Embryonic facial prominence (tissue), 1 donor: ENCODE measurements around the gene TTC28.
"Not testable (repeated sequence)": the region's sequence is repeated elsewhere in the genome, so short reads cannot be mapped to it uniquely, and the experiment has no call there.

Experiments used
- DNase-seq: peaks from one replicate; pipeline ENCODE4 v3.0.0-alpha.2; 2016; ENCODE audit errors: extremely low spot score

The TTC28 gene

GRCh38 chr22:28679611-28680287 is at the start of gene TTC28:
TTC28 (minus strand) TSS chr22:28679840; CDS start chr22:28679723, 117 bp downstream.
- DNase-seq, result peak; percentile 31

GRCh38 chr22:28728621-28729313 is 49.1 kb upstream of the TTC28 start:
- DNase-seq, result no peak

GRCh38 chr22:28728002-28728401 is 48.4 kb upstream of the TTC28 start:
- DNase-seq, result no peak

GRCh38 chr22:28718044-28718443 is 38.4 kb upstream of the TTC28 start:
- no peak for DNase-seq

- no peak for DNase-seq
Observed at GRCh38 chr22:28716686-28717085, 37.0 kb upstream of the TTC28 start.

GRCh38 chr22:28715611-28716010 is 36.0 kb upstream of the TTC28 start:
- no peak for DNase-seq

GRCh38 chr22:28714043-28714628 is 34.5 kb upstream of the TTC28 start:
- DNase-seq, result no peak

GRCh38 chr22:28711820-28712777 is 32.5 kb upstream of the TTC28 start:
- DNase-seq, result no peak

- DNase-seq, result no peak
Observed at GRCh38 chr22:28711341-28711740, 31.7 kb upstream of the TTC28 start.

GRCh38 chr22:28710576-28711191 is 31.0 kb upstream of the TTC28 start:
- peak; percentile 31 for DNase-seq

GRCh38 chr22:28710107-28710506 is 30.5 kb upstream of the TTC28 start:
- no peak for DNase-seq

- no peak for DNase-seq
Observed at GRCh38 chr22:28706845-28707244, 27.2 kb upstream of the TTC28 start.

GRCh38 chr22:28703436-28703835 is 23.8 kb upstream of the TTC28 start:
- DNase-seq, result no peak

GRCh38 chr22:28702891-28703290 is 23.3 kb upstream of the TTC28 start:
- DNase-seq, result no peak

- DNase-seq, result not testable (repeated sequence)
Observed at GRCh38 chr22:28693041-28693760, 13.6 kb upstream of the TTC28 start.

GRCh38 chr22:28689796-28690195 is 10.2 kb upstream of the TTC28 start:
- DNase-seq, result not testable (repeated sequence)

- not testable (repeated sequence) for DNase-seq
Observed at GRCh38 chr22:28682966-28683365, 3.3 kb upstream of the TTC28 start.

- not testable (repeated sequence) for DNase-seq
Observed at GRCh38 chr22:28680813-28681490, 1.3 kb upstream of the TTC28 start.

GRCh38 chr22:28678778-28679610 is 646 bp downstream of the TTC28 start:
- not testable (repeated sequence) for DNase-seq
